ENCODE data around the gene SERP1. TPM values are rescaled to one million over a fixed set of nuclear protein-coding genes. Genes with fewer than 3 reads are reported as not detected.

Gene SERP1
- total and polyA plus RNA-seq, 3 donors from 2014 or later, result 71.6 to 219 (median 206) TPM

DNA sequence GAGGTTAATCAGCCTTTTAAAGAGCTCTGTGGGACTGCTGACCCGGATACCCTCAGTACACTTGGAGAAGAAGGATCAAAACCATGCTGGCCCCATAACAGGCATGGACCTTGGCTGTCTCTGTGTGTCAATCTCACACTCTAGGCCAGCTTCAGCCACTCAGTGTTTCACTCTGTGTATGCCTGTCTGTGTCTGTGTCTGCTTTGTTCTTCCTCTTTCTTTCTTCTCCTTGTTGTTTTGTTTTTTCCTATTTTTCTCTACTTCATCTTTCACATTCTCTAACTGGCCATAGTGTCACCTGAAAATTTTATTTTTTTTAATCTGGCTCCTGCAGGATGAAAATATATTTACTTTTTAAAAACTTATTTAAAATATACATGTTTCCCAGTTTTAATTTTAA, 51.1 kb downstream of the SERP1 start:
- DNase-seq, result no peak
- H3K4me3 ChIP-seq, result no peak overlapping the region
- H3K4me1 ChIP-seq, result no peaks in the 10 kb centered on the region
- H3K27me3 ChIP-seq, result no peaks in the 10 kb centered on the region
- H3K27ac ChIP-seq, result no peak overlapping the region
- intact Hi-C loops (cut with DNase I; ENCODE audit: low total_unique reads), result loop anchor here (5.0 to 10.0 kb wide), 2 partner anchors 208 to 270 kb away; no protein-coding TSS in a partner anchor
- TF ChIP-seq, protein P1, sequence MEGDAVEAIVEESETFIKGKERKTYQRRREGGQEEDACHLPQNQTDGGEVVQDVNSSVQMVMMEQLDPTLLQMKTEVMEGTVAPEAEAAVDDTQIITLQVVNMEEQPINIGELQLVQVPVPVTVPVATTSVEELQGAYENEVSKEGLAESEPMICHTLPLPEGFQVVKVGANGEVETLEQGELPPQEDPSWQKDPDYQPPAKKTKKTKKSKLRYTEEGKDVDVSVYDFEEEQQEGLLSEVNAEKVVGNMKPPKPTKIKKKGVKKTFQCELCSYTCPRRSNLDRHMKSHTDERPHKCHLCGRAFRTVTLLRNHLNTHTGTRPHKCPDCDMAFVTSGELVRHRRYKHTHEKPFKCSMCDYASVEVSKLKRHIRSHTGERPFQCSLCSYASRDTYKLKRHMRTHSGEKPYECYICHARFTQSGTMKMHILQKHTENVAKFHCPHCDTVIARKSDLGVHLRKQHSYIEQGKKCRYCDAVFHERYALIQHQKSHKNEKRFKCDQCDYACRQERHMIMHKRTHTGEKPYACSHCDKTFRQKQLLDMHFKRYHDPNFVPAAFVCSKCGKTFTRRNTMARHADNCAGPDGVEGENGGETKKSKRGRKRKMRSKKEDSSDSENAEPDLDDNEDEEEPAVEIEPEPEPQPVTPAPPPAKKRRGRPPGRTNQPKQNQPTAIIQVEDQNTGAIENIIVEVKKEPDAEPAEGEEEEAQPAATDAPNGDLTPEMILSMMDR (IDR thresholded peaks at IDR 0.05), result no peak
- TF ChIP-seq POLR2A (IDR thresholded peaks at IDR 0.05), result no peak
- no peaks in the 10 kb centered on the region for H3K9me3 ChIP-seq
- WGBS, 2 donors, result 60 to 87% methylated on average over 1 of the region's 1 CpG
- H3K36me3 ChIP-seq (ENCODE audit: low read depth, missing control alignments), result no peaks in the 10 kb centered on the region

DNA sequence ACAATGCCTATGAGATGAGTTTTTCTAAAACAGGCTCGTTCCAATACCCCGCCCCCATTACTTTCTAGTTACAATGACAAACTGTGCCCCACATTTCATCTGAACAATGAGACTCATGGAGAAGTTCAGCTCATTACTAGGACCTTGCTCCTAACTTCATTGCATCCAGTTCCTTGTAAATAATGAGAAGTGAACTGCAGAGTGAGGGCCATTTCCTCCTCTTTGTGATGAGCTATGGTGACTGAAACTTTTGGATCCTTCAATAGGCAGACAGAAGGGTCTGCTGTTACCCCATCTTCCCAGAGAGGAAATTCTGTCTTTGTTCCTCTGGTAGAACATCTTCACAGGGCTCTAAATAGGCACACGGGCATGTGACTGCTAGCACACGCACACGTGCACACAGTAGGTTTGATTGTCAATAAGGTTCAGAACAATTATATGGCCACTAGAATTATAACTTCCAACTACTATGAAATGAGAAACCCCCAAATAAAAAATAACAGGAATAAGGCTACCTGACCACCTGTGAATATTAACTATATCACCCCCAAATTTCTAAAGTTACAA, 51.8 kb downstream of the SERP1 start:
- no peak overlapping the region for H3K27ac ChIP-seq
- intact Hi-C loops (cut with DNase I; ENCODE audit: low total_unique reads), result loop anchor here (10.0 kb wide), 1 partner anchor 270 kb away; no protein-coding TSS in a partner anchor
- no peak overlapping the region for H3K4me3 ChIP-seq
- H3K27me3 ChIP-seq, result no peaks in the 10 kb centered on the region
- WGBS, 2 donors, result 85 to 90% methylated on average over 5 of the region's 5 CpGs
- H3K9me3 ChIP-seq, result no peaks in the 10 kb centered on the region
- H3K4me1 ChIP-seq, result no peaks in the 10 kb centered on the region
- no peak for DNase-seq
- no peaks in the 10 kb centered on the region for H3K36me3 ChIP-seq (ENCODE audit: low read depth, missing control alignments)
- TF ChIP-seq, protein P1 (IDR thresholded peaks at IDR 0.05), result no peak
- no peak for TF ChIP-seq POLR2A (IDR thresholded peaks at IDR 0.05)

Other genes starting within 250 kb of the SERP1 start
- gene TSC22D2, start 138.2 kb downstream of the SERP1 start, total RNA-seq, result 10 to 100 TPM; 37.7 to 43.7 TPM
- gene TSC22D2, start 138.2 kb downstream of the SERP1 start, polyA plus RNA-seq (ENCODE audit: insufficient read depth, low read depth, low replicate concordance), result 47.0 TPM
- gene EIF2A, start 291 bp upstream of the SERP1 start, total RNA-seq, result 10 to 100 TPM; 70.8 to 83.2 TPM
- gene EIF2A, start 291 bp upstream of the SERP1 start, polyA plus RNA-seq (ENCODE audit: insufficient read depth, low read depth, low replicate concordance), result 32.1 TPM
- gene SELENOT, start 56.8 kb upstream of the SERP1 start, total RNA-seq, result 100 to 1,000 TPM; 135 to 190 TPM
- 118 TPM for gene SELENOT, start 56.8 kb upstream of the SERP1 start, polyA plus RNA-seq (ENCODE audit: insufficient read depth, low read depth, low replicate concordance)
- 10 to 100 TPM in 1 of 2 donors, 1 to 10 TPM in 1; 9.7 to 24.0 TPM for gene ERICH6, start 157.4 kb upstream of the SERP1 start, total RNA-seq
- gene ERICH6, start 157.4 kb upstream of the SERP1 start, polyA plus RNA-seq (ENCODE audit: insufficient read depth, low read depth, low replicate concordance), result 52.5 TPM
- gene SIAH2, start 216.7 kb upstream of the SERP1 start, total RNA-seq, result 10 to 100 TPM; 37.5 to 46.1 TPM
- gene SIAH2, start 216.7 kb upstream of the SERP1 start, polyA plus RNA-seq (ENCODE audit: insufficient read depth, low read depth, low replicate concordance), result 17.5 TPM